ENCODE results near the gene FANK1. TPM values are rescaled to one million over a fixed set of nuclear protein-coding genes. Genes with fewer than 3 reads are reported as not detected.
"Not testable (repeated sequence)": the region's sequence is repeated elsewhere in the genome, so short reads cannot be mapped to it uniquely, and the experiment has no call there.

Gene FANK1
- total RNA-seq, 1 donor: 8.3 TPM

DNA sequence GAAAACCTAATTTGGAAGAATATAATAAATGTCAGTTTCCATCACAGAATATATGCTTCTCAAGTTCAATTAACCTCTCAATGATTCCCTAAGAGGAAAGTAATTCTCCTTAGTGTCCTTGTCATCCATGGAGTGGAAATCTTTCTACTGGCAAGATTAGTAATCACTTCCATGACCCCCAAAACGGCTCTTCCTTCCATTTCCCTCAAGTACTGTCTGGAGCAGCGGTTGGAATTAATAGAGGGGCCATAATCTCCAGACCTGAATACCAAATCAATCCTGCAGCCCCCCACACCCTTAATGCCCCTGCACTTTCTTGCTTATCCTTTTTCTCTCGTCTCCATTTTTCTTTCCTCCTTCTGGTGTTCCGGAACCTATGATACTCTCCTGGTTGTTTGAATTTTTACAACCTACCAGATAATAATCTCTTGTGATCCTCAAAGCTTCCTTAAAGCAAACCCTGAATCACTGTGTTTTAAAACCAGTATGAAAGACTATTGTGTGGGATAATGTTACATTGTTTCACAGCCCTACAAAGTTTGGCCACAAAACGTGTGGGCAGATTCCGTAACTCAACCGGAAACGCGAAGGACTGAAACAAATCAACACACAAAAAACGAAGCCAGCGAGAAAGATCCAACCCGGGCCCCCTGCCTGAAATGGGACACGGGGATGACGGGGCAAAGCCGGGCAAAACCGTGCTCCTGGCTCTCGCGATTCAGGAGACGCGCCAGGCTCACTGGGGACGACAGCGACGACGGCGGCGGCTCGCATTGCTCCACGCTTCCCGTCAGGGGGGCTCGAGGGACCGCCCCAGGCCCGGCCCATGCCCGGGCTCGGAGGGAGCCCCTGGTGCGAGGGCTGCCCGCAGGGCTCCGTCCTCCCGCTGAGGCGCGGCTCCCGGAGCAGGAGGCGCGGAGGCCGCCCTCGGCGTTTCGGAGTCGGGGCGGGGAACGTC is 955 bp upstream of the FANK1 start:
- H3K27me3 ChIP-seq (ENCODE audit: insufficient read depth, low read length); H3K9me3 ChIP-seq (ENCODE audit: low read depth, low read length); H3K36me3 ChIP-seq (ENCODE audit: insufficient read depth, low read length); H3K4me1 ChIP-seq (ENCODE audit: insufficient read depth, low read length); H4K20me1 ChIP-seq (ENCODE audit: insufficient read depth, low read length): not testable (repeated sequence)
- peak overlapping the region; percentile 74 for H3K4me3 ChIP-seq (ENCODE audit: insufficient read depth, low read length)
- H2AFZ ChIP-seq (ENCODE audit: low read length): peak overlapping the region; percentile 49
- H3K79me2 ChIP-seq (ENCODE audit: insufficient read depth, low read length): peaks cover 31% of the 10 kb centered on the region
- H3K27ac ChIP-seq (ENCODE audit: low read depth, low read length): peak overlapping the region; percentile 77
- peak; percentile 73 for DNase-seq (ENCODE audit: insufficient read length, low spot score, missing footprints)
- H3K4me2 ChIP-seq (ENCODE audit: insufficient read depth, low read length): peak overlapping the region; percentile 83

DNA sequence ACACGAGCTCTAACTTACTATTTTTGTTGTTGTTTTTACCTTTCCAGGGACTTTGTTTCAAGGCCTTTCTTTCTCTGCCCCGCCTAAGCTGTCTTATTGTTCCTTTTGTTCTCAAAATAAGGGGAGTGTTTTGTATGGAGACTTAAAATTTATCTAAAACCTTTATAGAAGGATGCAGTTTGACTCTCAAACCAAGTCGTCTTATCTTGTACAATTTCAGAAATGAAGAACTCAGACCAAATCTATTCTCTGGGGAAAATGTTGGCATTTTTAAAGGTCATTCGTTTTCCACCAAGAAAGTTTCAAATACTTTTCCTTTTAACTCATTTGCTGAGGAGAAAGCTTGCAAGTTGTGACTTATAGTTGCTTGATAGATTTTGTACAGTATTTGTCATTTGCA is 953 bp downstream of the FANK1 start:
- H3K4me2 ChIP-seq (ENCODE audit: insufficient read depth, low read length): peak overlapping the region; percentile 83
- H3K79me2 ChIP-seq (ENCODE audit: insufficient read depth, low read length): peaks cover 23% of the 10 kb centered on the region
- DNase-seq (ENCODE audit: insufficient read length, low spot score, missing footprints); H3K9me3 ChIP-seq (ENCODE audit: low read depth, low read length); H3K36me3 ChIP-seq (ENCODE audit: insufficient read depth, low read length); H3K27me3 ChIP-seq (ENCODE audit: insufficient read depth, low read length); H3K27ac ChIP-seq (ENCODE audit: low read depth, low read length); H4K20me1 ChIP-seq (ENCODE audit: insufficient read depth, low read length); H3K4me1 ChIP-seq (ENCODE audit: insufficient read depth, low read length): not testable (repeated sequence)
- peak overlapping the region; percentile 37 for H2AFZ ChIP-seq (ENCODE audit: low read length)
- peak overlapping the region; percentile 74 for H3K4me3 ChIP-seq (ENCODE audit: insufficient read depth, low read length)

DNA sequence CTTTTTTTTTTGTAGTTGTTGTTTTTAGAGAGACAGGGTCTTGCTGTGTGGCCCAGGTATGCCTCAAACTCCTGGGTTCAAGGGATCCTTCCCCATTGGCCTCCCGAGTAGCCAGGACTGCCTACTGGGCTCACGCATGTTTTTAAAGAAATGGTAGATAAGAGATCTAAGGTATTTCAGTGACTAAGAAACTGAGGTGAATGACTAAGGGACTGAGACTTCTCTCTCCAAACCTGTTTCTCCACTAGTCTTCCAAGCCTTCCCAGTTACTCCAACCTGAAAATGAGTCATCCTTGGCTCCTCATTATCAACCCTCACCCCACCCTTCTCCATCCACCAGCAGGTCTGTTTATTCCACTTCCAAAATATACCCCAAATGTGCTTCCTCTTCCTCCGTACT is 4.6 kb downstream of the FANK1 start:
- H3K27me3 ChIP-seq (ENCODE audit: insufficient read depth, low read length); H3K79me2 ChIP-seq (ENCODE audit: insufficient read depth, low read length); H3K36me3 ChIP-seq (ENCODE audit: insufficient read depth, low read length); H3K4me1 ChIP-seq (ENCODE audit: insufficient read depth, low read length); H3K4me3 ChIP-seq (ENCODE audit: insufficient read depth, low read length); H3K4me2 ChIP-seq (ENCODE audit: insufficient read depth, low read length); H3K27ac ChIP-seq (ENCODE audit: low read depth, low read length); H3K9me3 ChIP-seq (ENCODE audit: low read depth, low read length); H2AFZ ChIP-seq (ENCODE audit: low read length); H4K20me1 ChIP-seq (ENCODE audit: insufficient read depth, low read length); DNase-seq (ENCODE audit: insufficient read length, low spot score, missing footprints): not testable (repeated sequence)

DNA sequence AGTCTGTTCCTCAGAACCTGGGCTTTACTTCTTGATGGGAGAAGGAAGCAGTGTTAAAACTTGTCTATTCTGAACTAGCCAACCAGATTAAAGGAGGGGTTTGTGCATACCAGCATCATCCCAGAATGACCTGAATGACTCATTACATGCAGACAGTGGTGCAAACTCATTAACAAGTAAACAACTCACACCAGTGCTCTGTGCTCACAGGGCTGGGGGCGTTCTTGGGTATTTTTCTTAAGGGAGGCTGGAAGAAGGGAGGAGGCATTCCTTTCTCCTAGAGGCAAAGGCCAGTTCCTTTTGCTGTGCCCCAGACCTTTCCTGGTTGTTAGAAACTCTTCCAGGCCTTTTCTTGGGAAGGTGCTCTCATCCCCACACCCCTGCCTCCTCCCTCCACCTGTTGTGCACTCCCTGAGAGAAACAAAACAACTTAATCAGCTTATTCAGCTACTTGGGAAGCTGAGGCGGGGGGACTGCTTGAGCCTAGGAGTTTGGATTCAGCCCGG is 6.8 kb downstream of the FANK1 start:
- not testable (repeated sequence) for H3K27ac ChIP-seq (ENCODE audit: low read depth, low read length); H3K36me3 ChIP-seq (ENCODE audit: insufficient read depth, low read length); H3K4me3 ChIP-seq (ENCODE audit: insufficient read depth, low read length); H4K20me1 ChIP-seq (ENCODE audit: insufficient read depth, low read length); H3K4me1 ChIP-seq (ENCODE audit: insufficient read depth, low read length); DNase-seq (ENCODE audit: insufficient read length, low spot score, missing footprints); H2AFZ ChIP-seq (ENCODE audit: low read length); H3K9me3 ChIP-seq (ENCODE audit: low read depth, low read length); H3K79me2 ChIP-seq (ENCODE audit: insufficient read depth, low read length); H3K4me2 ChIP-seq (ENCODE audit: insufficient read depth, low read length); H3K27me3 ChIP-seq (ENCODE audit: insufficient read depth, low read length)

DNA sequence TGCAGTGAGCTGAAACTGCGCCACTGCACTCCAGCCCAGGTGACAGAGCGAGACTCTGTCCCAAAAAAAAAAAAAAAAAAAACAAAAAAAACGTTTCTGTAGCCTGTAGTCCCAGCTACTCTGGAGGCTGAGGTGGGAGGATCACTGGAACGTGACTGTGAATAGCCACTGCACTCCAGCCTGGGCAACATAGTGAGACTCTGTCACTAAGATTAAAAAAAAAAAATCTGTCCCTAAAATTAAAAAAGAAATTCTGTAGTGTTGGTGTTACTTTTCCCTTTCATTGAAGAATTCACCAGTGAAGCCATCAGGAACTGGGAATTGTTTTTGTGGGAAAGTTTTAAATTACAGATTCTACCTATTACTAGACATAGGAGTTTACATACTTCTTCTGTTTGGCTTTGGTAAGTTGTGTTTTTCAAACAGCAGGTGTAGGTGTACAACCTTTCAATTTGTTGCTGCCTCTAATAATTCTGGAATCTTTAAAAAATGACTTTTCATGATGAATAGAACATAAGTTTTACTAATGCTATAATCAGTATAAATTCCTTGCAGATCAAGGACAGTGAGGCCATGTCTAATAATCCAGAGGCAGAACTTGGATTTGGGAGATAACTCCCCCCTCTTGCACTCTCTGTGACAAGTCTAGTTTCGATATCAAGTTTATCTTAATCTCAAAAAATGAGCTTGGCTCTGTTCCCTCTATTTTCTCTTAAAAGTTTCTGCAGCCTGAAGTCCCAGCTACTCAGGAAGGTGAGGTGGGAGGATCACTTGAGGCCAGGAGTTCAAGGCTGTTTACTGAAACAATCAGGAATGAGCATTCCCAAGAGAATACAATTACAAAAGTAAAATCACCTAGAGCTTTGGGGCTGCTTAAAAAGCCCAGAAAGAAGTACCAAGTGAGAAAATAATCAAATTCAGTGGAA is 9.0 kb downstream of the FANK1 start:
- H3K4me2 ChIP-seq (ENCODE audit: insufficient read depth, low read length); H3K9me3 ChIP-seq (ENCODE audit: low read depth, low read length); H3K4me1 ChIP-seq (ENCODE audit: insufficient read depth, low read length); H3K36me3 ChIP-seq (ENCODE audit: insufficient read depth, low read length); H3K4me3 ChIP-seq (ENCODE audit: insufficient read depth, low read length); H2AFZ ChIP-seq (ENCODE audit: low read length); H3K27me3 ChIP-seq (ENCODE audit: insufficient read depth, low read length); H3K27ac ChIP-seq (ENCODE audit: low read depth, low read length); DNase-seq (ENCODE audit: insufficient read length, low spot score, missing footprints); H4K20me1 ChIP-seq (ENCODE audit: insufficient read depth, low read length); H3K79me2 ChIP-seq (ENCODE audit: insufficient read depth, low read length): not testable (repeated sequence)

DNA sequence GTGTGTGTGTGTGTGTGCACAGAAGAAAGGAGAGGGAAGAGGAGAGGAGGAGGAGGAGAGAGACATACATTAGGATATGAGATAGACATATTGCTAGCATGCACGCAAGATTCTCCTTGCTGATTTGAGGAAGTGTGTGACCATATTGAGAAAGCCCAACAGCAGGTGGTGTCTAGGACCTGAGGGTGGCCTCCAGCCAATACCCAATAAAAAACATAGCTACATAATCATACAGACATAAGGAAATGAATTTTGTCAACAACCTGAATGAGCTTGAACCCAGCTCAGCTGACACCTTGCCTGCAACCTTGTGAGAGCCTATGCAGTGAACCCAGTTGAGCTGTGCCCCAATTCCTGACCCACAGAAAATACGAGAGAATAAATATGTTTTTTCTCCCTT is 11.2 kb downstream of the FANK1 start:
- not testable (repeated sequence) for H3K4me2 ChIP-seq (ENCODE audit: insufficient read depth, low read length); H3K27me3 ChIP-seq (ENCODE audit: insufficient read depth, low read length); DNase-seq (ENCODE audit: insufficient read length, low spot score, missing footprints); H3K36me3 ChIP-seq (ENCODE audit: insufficient read depth, low read length); H2AFZ ChIP-seq (ENCODE audit: low read length); H3K9me3 ChIP-seq (ENCODE audit: low read depth, low read length); H4K20me1 ChIP-seq (ENCODE audit: insufficient read depth, low read length); H3K27ac ChIP-seq (ENCODE audit: low read depth, low read length); H3K79me2 ChIP-seq (ENCODE audit: insufficient read depth, low read length); H3K4me3 ChIP-seq (ENCODE audit: insufficient read depth, low read length); H3K4me1 ChIP-seq (ENCODE audit: insufficient read depth, low read length)

DNA sequence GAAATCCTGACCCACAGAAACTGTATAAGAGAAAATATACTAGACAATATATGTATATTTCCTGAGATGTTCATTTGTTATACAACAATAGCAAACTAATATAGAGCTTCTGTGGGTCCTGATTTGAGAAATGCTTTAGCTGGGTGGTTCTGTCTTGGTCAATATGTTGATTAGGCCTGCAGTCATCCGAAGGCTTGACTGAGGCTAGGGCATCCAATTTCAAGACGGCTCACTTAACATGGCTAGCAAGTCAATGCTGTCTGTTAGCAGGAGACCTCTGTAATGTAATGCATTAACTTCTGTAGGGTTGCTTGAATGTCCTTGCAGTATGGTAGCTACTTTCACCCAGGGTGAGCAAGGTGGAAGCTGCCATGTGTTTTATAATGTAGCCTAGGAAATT is 12.4 kb downstream of the FANK1 start:
- not testable (repeated sequence) for H3K79me2 ChIP-seq (ENCODE audit: insufficient read depth, low read length); H3K9me3 ChIP-seq (ENCODE audit: low read depth, low read length); H2AFZ ChIP-seq (ENCODE audit: low read length); H4K20me1 ChIP-seq (ENCODE audit: insufficient read depth, low read length); DNase-seq (ENCODE audit: insufficient read length, low spot score, missing footprints); H3K4me1 ChIP-seq (ENCODE audit: insufficient read depth, low read length); H3K36me3 ChIP-seq (ENCODE audit: insufficient read depth, low read length); H3K27ac ChIP-seq (ENCODE audit: low read depth, low read length); H3K27me3 ChIP-seq (ENCODE audit: insufficient read depth, low read length); H3K4me3 ChIP-seq (ENCODE audit: insufficient read depth, low read length); H3K4me2 ChIP-seq (ENCODE audit: insufficient read depth, low read length)

DNA sequence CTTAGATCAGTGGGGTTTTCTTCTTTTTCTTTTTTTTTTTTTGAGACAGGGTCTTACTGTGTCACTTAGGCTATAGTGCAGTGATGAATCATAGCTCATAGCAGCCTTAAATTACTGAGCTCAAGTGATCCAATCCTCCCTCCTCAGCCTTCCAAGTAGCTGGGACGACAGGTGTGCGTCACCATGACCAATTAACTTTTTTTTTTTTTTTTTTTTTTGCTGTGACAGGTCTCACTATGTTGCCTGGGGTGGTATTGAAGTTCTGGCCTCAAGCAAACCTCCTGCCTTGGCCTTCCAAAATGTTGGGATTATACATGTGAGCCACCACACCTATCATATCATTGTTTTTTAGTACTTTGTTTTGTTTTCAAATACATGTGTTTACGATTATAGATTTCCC is 13.1 kb downstream of the FANK1 start:
- not testable (repeated sequence) for DNase-seq (ENCODE audit: insufficient read length, low spot score, missing footprints); H2AFZ ChIP-seq (ENCODE audit: low read length); H3K4me2 ChIP-seq (ENCODE audit: insufficient read depth, low read length); H3K27me3 ChIP-seq (ENCODE audit: insufficient read depth, low read length); H3K4me3 ChIP-seq (ENCODE audit: insufficient read depth, low read length); H3K4me1 ChIP-seq (ENCODE audit: insufficient read depth, low read length); H4K20me1 ChIP-seq (ENCODE audit: insufficient read depth, low read length); H3K27ac ChIP-seq (ENCODE audit: low read depth, low read length); H3K36me3 ChIP-seq (ENCODE audit: insufficient read depth, low read length); H3K9me3 ChIP-seq (ENCODE audit: low read depth, low read length); H3K79me2 ChIP-seq (ENCODE audit: insufficient read depth, low read length)

All from osteoblast (primary cell).